Stimulated activated CD4-positive, alpha-beta T cell treated with anti-CD3 and anti-CD28 coated beads, Interleukin-12 subunit alpha, Interleukin-12 subunit beta, amount 100 ng/mL, for 4 hours (primary cell): ENCODE results near the gene KCNT2.
"Not testable (repeated sequence)": the region's sequence is repeated elsewhere in the genome, so short reads cannot be mapped to it uniquely, and the experiment has no call there.

Experiments used
- DNase-seq: peaks from one replicate; pipeline ENCODE4 v3.0.0-alpha.2; 2020

KCNT2 gene

DNA sequence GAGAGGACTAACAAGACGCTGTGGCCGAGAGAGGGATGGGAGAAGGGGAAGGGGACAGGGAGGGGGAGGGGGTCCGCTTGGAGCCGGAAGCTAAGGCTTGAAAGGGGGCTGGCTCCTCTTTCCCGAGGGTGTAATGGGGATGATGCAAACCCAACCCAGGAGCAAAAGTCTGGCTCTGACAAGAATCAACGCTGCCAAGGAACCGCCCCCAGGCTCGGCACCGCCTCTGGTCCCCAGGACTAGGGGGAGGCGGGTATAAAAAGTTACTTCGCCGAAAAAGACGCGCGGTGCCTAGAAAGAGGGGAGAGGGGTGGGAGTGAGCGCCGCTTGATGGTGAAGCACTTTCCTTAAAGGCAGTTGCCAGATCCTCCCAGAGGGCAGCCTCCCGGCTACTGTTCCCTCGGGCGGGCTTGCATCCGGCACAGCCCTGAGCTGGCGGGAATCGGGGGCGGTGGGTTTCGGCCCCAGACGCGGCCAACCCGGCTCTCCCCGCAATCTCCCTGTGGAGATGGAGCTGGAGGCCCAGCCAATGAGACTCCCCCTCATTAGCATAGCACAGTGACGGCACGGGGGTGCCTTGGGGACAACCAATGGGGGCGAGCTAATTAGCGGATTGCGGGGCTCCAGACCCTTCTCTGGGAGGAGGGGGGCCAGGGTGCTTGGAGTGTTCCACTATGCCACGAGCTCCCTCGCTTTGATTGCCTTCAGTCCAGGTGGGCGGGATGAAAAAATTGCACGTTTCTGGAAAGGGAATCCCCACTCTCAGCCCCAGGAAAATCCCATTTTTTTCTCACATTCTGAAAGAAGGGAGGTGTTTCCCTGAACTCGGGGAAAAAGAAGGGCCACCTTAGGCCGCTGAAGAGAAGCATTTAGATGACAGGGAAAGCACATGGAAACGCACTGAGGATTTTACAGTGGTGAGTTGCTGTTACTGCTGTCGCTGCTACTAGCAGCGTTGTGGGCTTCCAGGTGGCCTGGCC lies at the start of gene KCNT2:
TSS of gene KCNT2 (minus strand) at position 51 of the 980 bp plus-strand sequence. CDS start 131 bp downstream, outside the sequence.
- DNase-seq, result no peak

DNA sequence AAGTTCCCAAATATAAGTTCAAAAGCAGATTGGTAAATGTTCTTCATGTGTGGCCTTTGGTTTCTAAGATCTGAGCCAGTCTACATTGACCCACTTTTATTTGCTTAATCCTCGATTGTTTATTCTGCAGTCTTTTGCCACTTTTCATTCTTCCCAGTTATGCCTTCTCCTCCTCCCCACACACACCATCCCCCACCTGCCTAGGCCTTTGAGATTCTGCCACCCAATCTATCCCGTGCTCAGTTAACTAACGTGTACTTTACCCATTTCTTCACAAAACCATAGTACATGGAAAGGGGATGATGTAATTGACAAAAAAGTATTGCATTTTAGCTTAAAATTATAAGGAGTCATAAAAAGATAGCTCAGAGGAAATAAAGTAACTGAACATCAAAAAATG lies 47.3 kb upstream of the KCNT2 start:
- no peak for DNase-seq

- no peak for DNase-seq
Measured at GRCh38 chr1:196655071-196655470, 46.8 kb upstream of the KCNT2 start.

- no peak for DNase-seq
Measured at GRCh38 chr1:196654271-196654670, 46.0 kb upstream of the KCNT2 start.

DNA sequence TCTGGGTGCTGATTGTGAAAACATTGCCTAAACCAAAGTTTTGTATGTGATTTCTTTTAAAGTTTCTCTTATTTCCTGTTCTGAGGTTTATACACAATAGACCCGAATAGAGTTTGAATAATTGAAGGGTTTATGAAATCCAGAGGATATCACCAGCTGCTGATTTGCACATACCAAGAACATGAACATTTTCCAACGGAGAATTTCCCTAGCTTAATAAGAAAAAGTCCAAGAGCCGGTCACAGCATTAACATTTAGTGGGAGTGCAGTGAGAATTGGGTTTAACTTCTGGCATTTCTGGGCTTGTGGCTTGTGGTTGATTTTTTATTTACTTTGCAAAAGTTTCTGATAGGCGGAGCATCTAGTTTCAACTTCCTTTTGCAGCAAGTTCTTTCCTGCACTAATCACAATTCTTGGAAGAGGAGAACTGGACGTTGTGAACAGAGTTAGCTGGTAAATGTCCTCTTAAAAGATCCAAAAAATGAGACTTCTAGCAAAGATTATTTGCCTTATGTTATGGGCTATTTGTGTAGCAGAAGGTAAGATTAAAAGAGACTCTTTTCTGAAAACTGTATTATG lies 43.5 kb upstream of the KCNT2 start, which contains the start of gene CFH:
TSS of gene CFH (plus strand) at position 407 of the 579 bp plus-strand sequence. CDS start at position 482, 75 bp downstream.
- no peak for DNase-seq

GRCh38 chr1:196651079-196651478 lies 42.8 kb upstream of the KCNT2 start:
- no peak for DNase-seq

DNA sequence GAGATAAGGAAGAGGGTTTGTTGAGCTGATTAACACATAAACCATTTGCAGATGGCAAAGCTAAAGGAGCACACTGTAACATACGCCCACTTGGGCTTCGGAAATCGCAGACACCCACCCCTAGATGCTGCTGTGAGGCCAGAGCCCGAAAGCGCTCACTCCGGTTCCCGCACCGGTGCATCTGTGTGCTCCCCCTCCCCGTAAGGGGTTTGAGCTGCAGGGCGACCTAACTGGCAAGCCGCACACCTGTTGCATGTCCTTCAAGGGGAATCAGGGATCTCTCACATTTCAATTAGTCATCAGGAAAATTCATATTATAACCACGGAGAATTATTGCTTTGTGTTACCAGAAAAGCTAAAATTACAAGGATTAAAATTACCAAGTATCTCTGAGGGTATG lies 42.2 kb upstream of the KCNT2 start:
- no peak for DNase-seq

DNA sequence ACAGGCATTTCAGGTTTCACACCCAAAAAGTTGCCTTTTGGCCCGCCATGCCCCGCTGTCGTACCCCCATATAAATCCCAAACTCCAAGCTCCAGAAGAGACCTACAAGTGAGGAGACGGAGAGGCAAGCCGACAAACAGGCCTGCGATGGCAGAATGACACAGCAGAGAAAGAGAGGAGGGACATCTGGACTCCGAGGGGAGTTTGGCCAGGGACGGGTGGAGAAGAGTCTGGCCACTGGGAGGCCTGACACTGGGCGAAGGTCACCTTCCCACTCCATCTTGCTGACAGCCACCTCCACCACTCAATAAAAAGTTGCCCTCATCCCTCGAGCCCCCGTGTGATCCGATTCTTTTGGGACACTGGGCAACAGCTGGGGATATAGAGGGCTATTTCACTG lies 41.8 kb upstream of the KCNT2 start:
- DNase-seq, result no peak

DNA sequence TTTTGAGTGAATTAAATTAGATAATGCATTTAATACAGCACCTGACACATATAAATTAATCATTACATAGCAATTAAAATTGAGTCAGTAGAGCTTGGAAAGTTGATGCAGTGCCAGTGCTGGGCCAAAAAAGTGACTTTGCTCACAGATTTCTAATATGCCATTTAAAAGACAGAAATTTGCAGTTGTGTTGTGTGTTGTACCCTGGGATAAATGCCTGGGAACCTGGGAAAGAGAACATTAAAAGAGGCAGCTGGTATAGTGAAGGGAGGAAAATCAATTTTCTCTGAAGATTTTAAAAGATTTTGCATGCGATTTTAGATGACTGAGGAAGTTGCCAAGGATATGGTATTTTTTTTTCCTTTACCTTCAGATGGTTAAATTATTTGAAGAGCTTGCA lies 32.7 kb upstream of the KCNT2 start:
- DNase-seq, result no peak

GRCh38 chr1:196639291-196639690 lies 31.1 kb upstream of the KCNT2 start:
- not testable (repeated sequence) for DNase-seq

DNA sequence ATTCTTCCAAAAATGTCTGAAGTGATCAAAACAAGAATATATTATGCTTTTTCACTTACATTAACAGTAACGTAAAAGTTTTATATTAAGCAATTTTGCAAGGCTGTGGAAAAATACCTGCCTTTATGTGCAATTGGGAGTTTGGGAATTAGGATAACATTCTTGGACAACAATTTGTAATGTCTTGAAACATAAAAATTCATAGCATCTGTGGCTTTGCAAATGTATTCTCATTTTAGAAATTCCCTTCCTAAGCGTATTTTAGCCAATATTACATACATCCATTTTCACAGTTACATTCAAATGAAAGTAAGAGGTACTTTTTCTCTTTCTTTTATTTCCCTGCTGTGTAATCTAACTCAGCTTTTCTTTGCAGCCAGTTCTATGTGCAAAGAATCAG lies 30.2 kb upstream of the KCNT2 start:
- no peak for DNase-seq

DNA sequence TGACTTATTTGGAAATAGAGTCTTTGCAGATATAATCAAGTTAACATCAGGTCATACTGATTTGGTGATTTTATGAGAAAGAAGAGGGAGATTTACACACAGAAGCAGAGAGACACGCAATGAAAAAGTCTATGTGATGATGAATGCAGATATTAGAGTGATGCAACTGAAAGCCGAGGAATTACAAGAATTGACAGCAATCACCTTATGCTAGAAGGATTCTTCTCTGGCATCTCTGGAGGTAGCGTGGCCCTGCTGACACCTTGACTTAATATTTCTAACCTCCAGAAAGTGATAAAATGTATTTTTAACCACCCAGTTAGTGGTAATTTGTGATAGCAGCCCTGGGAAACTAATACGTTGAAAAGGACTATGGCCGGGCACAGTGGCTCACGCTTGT lies 29.4 kb upstream of the KCNT2 start:
- no peak for DNase-seq

DNA sequence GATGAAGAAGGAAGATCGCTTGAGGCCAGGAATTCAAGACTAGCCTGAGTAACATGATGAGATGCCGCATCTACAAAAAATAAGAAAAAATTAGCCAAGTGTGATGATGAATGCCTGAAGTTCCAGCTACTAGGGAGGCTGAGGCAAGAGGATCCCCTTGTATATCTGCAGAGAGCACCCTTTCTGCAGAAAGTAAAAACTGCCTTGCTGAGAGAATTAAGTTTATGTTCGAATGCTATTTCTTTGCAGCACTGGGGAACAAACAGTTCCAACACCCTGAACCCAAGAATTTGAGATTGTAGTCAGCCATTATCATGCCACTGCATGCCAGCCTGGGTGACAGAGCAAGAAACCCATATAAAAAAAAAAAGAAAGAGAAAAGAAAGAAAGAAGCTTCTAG lies 20.6 kb upstream of the KCNT2 start:
- no peak for DNase-seq

DNA sequence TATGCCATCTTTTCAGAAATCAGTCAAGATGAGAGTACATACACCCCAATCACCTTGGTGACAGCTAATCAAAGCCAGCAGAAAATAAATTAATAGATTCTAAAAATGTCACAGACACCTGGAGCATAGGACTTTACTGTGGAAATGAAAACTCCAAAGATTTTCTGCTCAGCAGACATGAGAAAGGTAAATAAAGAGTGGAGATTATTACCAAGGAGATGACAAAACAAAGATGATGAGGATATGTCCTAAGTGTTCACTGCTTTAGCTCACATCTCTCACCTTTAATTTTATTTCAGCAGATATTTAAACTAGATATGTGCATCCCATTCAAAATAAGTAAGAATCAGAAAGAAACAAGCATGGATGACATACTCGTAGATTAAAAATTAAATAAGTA lies 14.8 kb upstream of the KCNT2 start:
- no peak for DNase-seq

GRCh38 chr1:196619721-196620120 lies 11.5 kb upstream of the KCNT2 start:
- no peak for DNase-seq

- DNase-seq, result no peak
Measured at GRCh38 chr1:196611873-196612272, 3.6 kb upstream of the KCNT2 start.

GRCh38 chr1:196609370-196609737 lies 1.1 kb upstream of the KCNT2 start:
- DNase-seq, result no peak

DNA sequence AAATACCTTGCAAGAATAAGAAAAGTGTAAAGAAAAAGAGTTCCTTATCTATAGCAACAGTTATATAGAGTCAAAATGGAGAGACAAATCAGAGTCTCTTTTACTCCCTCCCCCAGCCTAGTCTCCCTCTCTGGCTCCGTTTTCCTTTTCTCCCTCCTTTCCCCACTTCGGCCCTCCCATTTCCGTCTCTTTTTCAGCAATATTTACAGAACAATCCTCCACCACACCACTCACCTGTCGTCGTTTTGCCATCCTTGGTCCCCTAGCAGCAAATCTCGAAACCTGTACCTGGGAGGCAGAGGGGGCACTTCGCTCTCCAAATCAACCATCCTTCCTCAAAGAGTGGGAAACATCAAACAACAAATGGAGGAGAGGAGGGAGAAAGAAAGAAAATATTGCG lies 259 bp downstream of the KCNT2 start:
- DNase-seq, result no peak

DNA sequence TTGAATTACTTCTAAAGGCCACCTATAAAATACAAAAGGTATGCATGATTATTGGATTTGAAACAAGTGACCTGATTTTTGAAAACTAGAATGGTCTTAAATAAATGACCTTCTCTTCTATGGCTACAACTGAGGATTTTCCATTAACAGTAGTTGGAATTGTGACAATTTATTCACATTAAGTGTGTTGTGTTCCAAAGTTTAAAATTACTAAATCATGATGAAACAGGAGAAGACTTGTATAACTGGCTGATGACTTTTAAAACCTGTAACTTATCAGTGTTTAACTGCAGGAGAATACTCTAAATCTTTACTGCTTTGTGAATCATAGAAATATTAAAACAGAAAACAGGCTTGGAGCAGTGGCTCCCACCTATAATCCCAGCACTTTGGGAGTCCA lies 4.6 kb downstream of the KCNT2 start:
- DNase-seq, result no peak

DNA sequence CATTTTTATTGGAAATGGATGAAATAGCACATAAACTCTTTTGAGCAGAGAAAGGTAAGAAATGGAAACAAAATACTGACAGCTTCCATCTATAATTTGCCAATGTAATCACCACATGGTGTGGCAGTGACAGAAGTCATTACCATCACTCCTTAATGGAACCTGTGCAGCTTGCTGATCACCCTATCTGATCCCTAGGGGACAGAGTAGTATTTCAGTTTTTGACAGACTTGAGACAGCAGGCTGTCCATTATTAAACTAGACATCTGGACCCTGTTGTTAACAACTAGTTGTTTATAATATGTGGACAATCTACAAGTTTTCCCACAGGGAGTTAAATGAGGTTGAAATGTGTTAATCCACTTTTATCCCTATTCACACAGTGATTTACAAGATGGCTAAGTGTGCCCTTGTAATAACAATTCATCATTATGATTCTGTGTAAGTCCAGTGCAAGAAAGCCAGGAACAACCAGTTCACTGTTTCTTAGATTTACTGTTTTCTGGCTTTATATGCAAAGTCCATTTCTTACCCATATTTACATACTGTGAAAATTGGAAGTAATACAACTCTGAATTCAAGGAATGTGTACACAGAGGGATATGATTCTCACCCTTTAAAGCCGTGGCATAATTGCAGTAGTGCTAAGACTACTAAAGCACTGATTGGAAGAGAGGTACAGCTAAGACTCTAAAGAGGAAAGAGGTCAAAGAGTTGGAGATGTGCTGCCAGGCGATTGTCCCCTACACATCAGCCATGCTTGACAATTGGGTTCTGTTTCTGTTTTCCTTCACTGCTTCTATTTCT lies 9.1 kb downstream of the KCNT2 start:
- DNase-seq, result no peak

- DNase-seq, result no peak
Measured at GRCh38 chr1:196594700-196595099, 13.5 kb downstream of the KCNT2 start.

DNA sequence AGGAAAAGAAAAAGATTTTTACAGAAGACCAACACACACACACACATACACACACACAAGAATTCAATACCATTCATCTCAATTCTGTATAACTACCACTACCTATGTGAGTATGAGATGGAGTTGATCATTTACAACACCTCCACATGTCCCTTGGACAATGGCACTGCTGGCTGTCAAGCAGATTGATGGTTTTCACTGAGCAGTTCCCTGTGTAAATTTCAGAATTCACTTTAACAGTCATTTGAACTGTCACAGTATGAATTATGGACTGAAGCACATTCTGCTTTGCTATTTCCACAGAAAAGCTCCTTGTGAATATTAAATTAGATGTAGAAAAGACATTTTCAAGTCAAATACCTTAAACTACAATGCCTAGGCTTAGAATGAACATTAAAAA lies 14.3 kb downstream of the KCNT2 start:
- DNase-seq, result no peak

DNA sequence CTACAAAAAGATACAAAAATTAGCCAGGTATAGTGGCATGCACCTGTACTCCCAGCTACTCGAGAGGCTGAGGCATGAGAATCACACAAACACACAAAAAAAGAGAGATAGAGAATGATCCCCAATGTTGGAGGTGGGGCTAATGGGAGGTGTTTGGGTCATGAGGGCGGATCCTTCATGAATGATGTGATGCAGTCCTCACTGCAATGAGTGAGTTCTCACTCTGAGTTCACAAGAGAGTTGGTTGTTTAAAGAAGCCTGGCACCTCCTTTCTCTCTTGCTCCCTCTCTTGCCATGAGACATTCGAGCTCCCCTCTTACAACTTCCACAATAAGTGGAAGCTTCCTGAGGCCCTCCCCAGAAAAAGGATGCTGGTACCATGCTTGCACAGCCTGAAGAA lies 17.3 kb downstream of the KCNT2 start:
- no peak for DNase-seq
